Aorta (tissue), 5 donors: Measurements from ENCODE around the gene DRD2. TPM values are rescaled to one million over a fixed set of nuclear protein-coding genes. Genes with fewer than 3 reads are reported as not detected.

Experiments used
- ATAC-seq: fragments of 200-7000 bp; cut with Tn5 transposase; one replicate; pipeline ENCODE4 v1.9.1; 2022; ENCODE audit warnings: moderate library complexity; ENCODE audit not compliant: low FRiP score
- DNase-seq, 2 donors: peaks; one replicate each; pipeline ENCODE4 v3.0.0-alpha.2; 2020
- H3K27ac ChIP-seq, 2 donors: one replicate each; pipeline ENCODE4 v1.5.1; 2013; ENCODE audit warnings: low read length in 2 of 2, mild to moderate bottlenecking in 2 of 2, moderate library complexity in 2 of 2, control low read depth in 1 of 2, inconsistent platforms in 1 of 2, low read depth in 1 of 2
- H3K27me3 ChIP-seq, 2 donors: one replicate each; pipeline ENCODE4 v1.6.1; 2013; ENCODE audit warnings: control low read depth in 1 of 2, low read length in 1 of 2, mild to moderate bottlenecking in 1 of 2, moderate library complexity in 1 of 2; ENCODE audit not compliant: insufficient read depth in 2 of 2, control insufficient read depth in 1 of 2
- H3K36me3 ChIP-seq, 2 donors: one replicate each; pipeline ENCODE4 v1.6.1; 2013; ENCODE audit warnings: control low read depth in 1 of 2, low read length in 1 of 2, mild to moderate bottlenecking in 1 of 2; ENCODE audit not compliant: insufficient read depth in 2 of 2, control insufficient read depth in 1 of 2
- H3K4me1 ChIP-seq, 2 donors: one replicate each; pipeline ENCODE4 v1.6.1; 2013; ENCODE audit warnings: low read length in 2 of 2, control low read depth in 1 of 2, mild to moderate bottlenecking in 1 of 2, moderate library complexity in 1 of 2; ENCODE audit not compliant: insufficient read depth in 2 of 2, control insufficient read depth in 1 of 2
- H3K4me3 ChIP-seq, 2 donors: one replicate each; pipeline ENCODE4 v1.5.1; 2013; ENCODE audit warnings: low read length in 2 of 2, control low read depth in 1 of 2, mild to moderate bottlenecking in 1 of 2
- H3K9me3 ChIP-seq: one replicate; pipeline ENCODE4 v1.6.1; 2013; ENCODE audit warnings: mild to moderate bottlenecking, low read length; ENCODE audit not compliant: control insufficient read depth
- WGBS, 2 donors: extraction: QIAGEN DNeasy Blood & Tissue Kit; methylation state at CpG; one replicate each; pipeline ENCODE4 v1.1.7; 2013; 5-methylcytosine and 5-hydroxymethylcytosine counted together
- intact Hi-C, 2 donors: fragments of 100-400 bp; cut with DNase I; formaldehyde crosslinking; loops; one replicate each; pipeline versions ENCODE4 v1.14.2 to v1.15.0; 2022
- microRNA-seq, 2 donors: library from miRNA; unstranded; fragments of <30 nt; microRNA quantifications; one replicate each; pipeline ENCODE4 v1.2.0, GENCODE V29; 2020
- polyA plus RNA-seq, 2 donors: library from polyadenylated mRNA; stranded (reverse); fragments of 200-250 nt; gene quantifications; one replicate each; pipeline ENCODE4 v1.2.3, GENCODE V29; 2013
- total RNA-seq, 2 donors: library from RNA; stranded (reverse); fragmentation: NEBNext Ultra II Directional; extraction: Animal tissue kit (Norgen Biotek cat#: 25700); gene quantifications; one replicate each; pipeline ENCODE4 v1.2.1, GENCODE V29; 2021
- donor health status: healthy with polysubstance abuse.
- donor health status: Bipolar disorder and iron deficiency.
- donor health status: DM: no; HTN: no; CAD: no.
- donor health status: DM: no; HTN: no; CAD: no.
- donor health status: DM: yes; HTN: yes; CAD: no.

DRD2 gene
- total and polyA plus RNA-seq, 4 donors, result 0.48 to 1.3 (median 0.60) TPM

- Histone ChIP-seq H3K4me3 (no peak overlapping the region), H3K27ac (no peak overlapping the region), H3K4me1 (no peaks in the 10 kb centered on the region), H3K27me3 (no peaks in the 10 kb centered on the region), H3K36me3 (no peaks in the 10 kb centered on the region), H3K9me3 (no peaks in the 10 kb centered on the region)
- DNase-seq, result no peak
- no peak for ATAC-seq
- intact Hi-C loops, result loop anchor here in 1 of 2 donors (10.0 kb wide), 1 partner anchor 164 kb away; no protein-coding TSS in a partner anchor
- WGBS, 2 donors, result 69% methylated on average over 5 of the region's 5 CpGs
These were observed 104.6 kb downstream of the DRD2 start for GRCh38 chr11:113370634-113371033.

DNA sequence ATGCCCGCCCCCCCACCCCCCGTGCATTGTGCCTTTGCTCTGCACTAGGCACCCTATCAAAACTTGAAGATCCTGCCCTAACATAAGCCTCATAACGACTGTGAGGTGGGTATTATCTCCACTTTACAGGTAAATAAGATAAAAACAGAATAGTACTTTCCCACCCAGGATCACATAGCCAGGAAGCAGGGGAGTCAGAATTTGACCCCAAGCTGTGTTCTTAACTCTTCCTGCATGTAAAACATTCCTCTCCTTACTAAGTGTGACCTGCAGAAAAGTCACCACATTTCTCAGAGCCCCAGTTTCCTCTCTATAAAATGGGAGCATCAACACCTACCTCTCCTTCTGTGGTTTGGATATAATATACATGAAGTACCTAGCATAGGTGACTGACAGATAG lies 105.8 kb downstream of the DRD2 start:
- no peaks in the 10 kb centered on the region for H3K4me1 ChIP-seq
- ATAC-seq (no peak), DNase-seq (no peak)
- intact Hi-C loops, result no loop called here
- 83 to 88% methylated on average over 3 of the region's 3 CpGs for WGBS, 2 donors
- peaks cover 0 to 8% of the 10 kb centered on the region in 2 donors for H3K36me3 ChIP-seq
- no peak overlapping the region for H3K4me3 ChIP-seq
- H3K27ac ChIP-seq, result no peak overlapping the region
- no peaks in the 10 kb centered on the region for H3K9me3 ChIP-seq
- H3K27me3 ChIP-seq, result no peaks in the 10 kb centered on the region

- H3K27me3 ChIP-seq, result no peaks in the 10 kb centered on the region
- H3K4me1 ChIP-seq, result no peaks in the 10 kb centered on the region
- intact Hi-C loops, result no loop called here
- H3K36me3 ChIP-seq, result peaks cover 0 to 12% of the 10 kb centered on the region in 2 donors
- ATAC-seq (no peak), DNase-seq (no peak)
- H3K27ac ChIP-seq, result no peak overlapping the region
- no peaks in the 10 kb centered on the region for H3K9me3 ChIP-seq
- WGBS, 2 donors, result 56 to 62% methylated on average over 5 of the region's 5 CpGs
- H3K4me3 ChIP-seq, result no peak overlapping the region
These were observed 109.3 kb downstream of the DRD2 start for GRCh38 chr11:113365895-113366294.

GRCh38 chr11:113363996-113364641 lies 111.1 kb downstream of the DRD2 start:
- Histone ChIP-seq H3K27ac (no peak overlapping the region), H3K4me3 (no peak overlapping the region), H3K9me3 (no peaks in the 10 kb centered on the region), H3K36me3 (peaks cover 0 to 18% of the 10 kb centered on the region in 2 donors), H3K4me1 (no peaks in the 10 kb centered on the region), H3K27me3 (no peaks in the 10 kb centered on the region)
- 80 to 85% methylated on average over 7 of the region's 7 CpGs for WGBS, 2 donors
- ATAC-seq, result no peak
- no peak for DNase-seq
- intact Hi-C loops, result no loop called here

- no peaks in the 10 kb centered on the region for H3K27me3 ChIP-seq
- ATAC-seq (no peak), DNase-seq (no peak)
- peaks cover 0 to 21% of the 10 kb centered on the region in 2 donors for H3K36me3 ChIP-seq
- H3K4me1 ChIP-seq, result no peaks in the 10 kb centered on the region
- H3K27ac ChIP-seq, result no peak overlapping the region
- H3K9me3 ChIP-seq, result no peaks in the 10 kb centered on the region
- H3K4me3 ChIP-seq, result no peak overlapping the region
- intact Hi-C loops, result no loop called here
- 83% methylated on average over 5 of the region's 5 CpGs for WGBS, 2 donors
These were observed 111.8 kb downstream of the DRD2 start for GRCh38 chr11:113363406-113363805.

Small RNA genes within 50 kb of the gene (microRNA-seq; reads per million reads assigned to microRNA genes)
- 0 reads per million in 2 donors for gene MIR4301

Other genes with a start within 250 kb of the DRD2 start
- gene TTC12, start 160.8 kb downstream of the DRD2 start, total RNA-seq, result 10 to 100 TPM in 1 of 2 donors, 1 to 10 TPM in 1; 8.9 to 24.7 TPM
- 10 to 100 TPM in 1 of 2 donors, 1 to 10 TPM in 1; 7.3 to 11.6 TPM for gene TTC12, start 160.8 kb downstream of the DRD2 start, polyA plus RNA-seq
- under 1 TPM; 0.16 to 0.57 TPM for gene ANKK1, start 87.6 kb downstream of the DRD2 start, total RNA-seq
- gene ANKK1, start 87.6 kb downstream of the DRD2 start, polyA plus RNA-seq, result under 1 TPM in 1 of 2 donors, not detected in 1; 0.26 TPM
- gene TMPRSS5, start 230.9 kb upstream of the DRD2 start, total RNA-seq, result 1 to 10 TPM; 1.8 to 2.2 TPM
- gene TMPRSS5, start 230.9 kb upstream of the DRD2 start, polyA plus RNA-seq, result 1 to 10 TPM in 1 of 2 donors, not detected in 1; 2.0 TPM